ENCODE data around the gene TDRKH. TPM values are rescaled to one million over a fixed set of nuclear protein-coding genes. Genes with fewer than 3 reads are reported as not detected.

TDRKH gene
- total RNA-seq, 1 experiment from 2014 or later = 11.1 TPM

GRCh38 chr1:151787689-151788088 is 2.6 kb downstream of the TDRKH start:
- H4K20me1 ChIP-seq (ENCODE audit: insufficient read depth) = no peaks in the 10 kb centered on the region
- CTCF ChIA-PET = no interaction called here
- H3K4me3 ChIP-seq (replicated peaks in 1 of 2; ENCODE audit: low read depth in 1 of 2, low read length in 2 of 2) = no peak overlapping the region
- intact Hi-C loops (cut with micrococcal nuclease) = no loop called here
- H3K4me1 ChIP-seq (ENCODE audit: control insufficient read depth in 1 of 2, insufficient read depth in 2 of 2, low read length in 2 of 2) = peaks cover 0 to 19% of the 10 kb centered on the region in 2 experiments; a peak in 3 of 4 replicates
- no peaks in the 10 kb centered on the region for H3K9me2 ChIP-seq (ENCODE audit: insufficient read depth)
- no peak for TF ChIP-seq SP1 (IDR thresholded peaks at IDR 0.05; ENCODE audit: low read depth)
- no peak for TF ChIP-seq ZNF274 (IDR thresholded peaks at IDR 0.05; ENCODE audit: low read depth, low read length)
- no peak for TF ChIP-seq EZH2 (IDR thresholded peaks at IDR 0.05)
- no peak for TF ChIP-seq EGR1 (IDR thresholded peaks at IDR 0.05; ENCODE audit: low read depth)
- TF ChIP-seq SIN3A (IDR thresholded peaks at IDR 0.05; ENCODE audit: low read depth) = no peak
- no peak for TF ChIP-seq CBX3 (IDR thresholded peaks at IDR 0.05; ENCODE audit: low read depth)
- TF ChIP-seq FOSL1 (IDR thresholded peaks at IDR 0.05; ENCODE audit: low read depth) = no peak
- no peak for TF ChIP-seq TCF7L2 (IDR thresholded peaks at IDR 0.05; ENCODE audit: borderline replicate concordance, extremely low read depth, insufficient read depth, insufficient read length)
- TF ChIP-seq CEBPB (IDR thresholded peaks at IDR 0.05; ENCODE audit: low read depth) = no peak
- TF ChIP-seq CTCF (IDR thresholded peaks at IDR 0.05 in 2 of 3, conservative IDR thresholded peaks at IDR 0.05 in 1 of 3; ENCODE audit: borderline replicate concordance in 1 of 3, insufficient read depth in 1 of 3, low read depth in 2 of 3, low read length in 2 of 3) = no peak
- no peak for TF ChIP-seq POLR2AphosphoS5 (IDR thresholded peaks at IDR 0.05; ENCODE audit: low read depth, low read length)
- no peak for TF ChIP-seq SRF (IDR thresholded peaks at IDR 0.05; ENCODE audit: low read depth)
- no peak for TF ChIP-seq JUND (IDR thresholded peaks at IDR 0.05)
- no peak for TF ChIP-seq EZH2phosphoT487 (IDR thresholded peaks at IDR 0.05; ENCODE audit: borderline replicate concordance)
- no peak for TF ChIP-seq RAD21 (IDR thresholded peaks at IDR 0.05; ENCODE audit: low read depth)
- TF ChIP-seq ATF3 (IDR thresholded peaks at IDR 0.05) = no peak
- no peak for TF ChIP-seq ZBTB33 (IDR thresholded peaks at IDR 0.05; ENCODE audit: extremely low read depth, insufficient replicate concordance, low read length)
- H3K27me3 ChIP-seq (ENCODE audit: insufficient read depth, low read length) = peaks cover 10% of the 10 kb centered on the region
- POLR2A ChIA-PET = interaction anchor here (0.6 kb wide), 1 partner anchor 248 kb away, joined by 3 read pairs; no protein-coding TSS in a partner anchor
- no peak overlapping the region for H3K4me2 ChIP-seq (ENCODE audit: low read length)
- no peaks in the 10 kb centered on the region for H3K79me2 ChIP-seq (ENCODE audit: insufficient read depth, low read length)
- H3K9ac ChIP-seq (ENCODE audit: low read length) = no peak overlapping the region
- H2AFZ ChIP-seq (ENCODE audit: low read depth, low read length, poor library complexity, severe bottlenecking) = no peak overlapping the region
- H3K27ac ChIP-seq (ENCODE audit: low read depth, low read length) = no peak overlapping the region
- RAD21 ChIA-PET (ENCODE audit: low non-redundant PET in 1 of 2, low total read pairs in 2 of 2, uncharacterized antibody in 2 of 2, unreplicated experiment in 2 of 2) = interaction anchor here in 1 of 2 experiments (0.7 kb wide), 1 partner anchor 58 kb away, joined by 3 read pairs; no protein-coding TSS in a partner anchor
- ATAC-seq (no peak), DNase-seq (ENCODE audit: low read depth, low spot score) (no peak)
- no TSS peak for BruUV-seq (replicated peaks)
- H3K9me3 ChIP-seq (ENCODE audit: control insufficient read depth in 1 of 2, insufficient read depth in 1 of 2, low read depth in 1 of 2, low read length in 2 of 2) = no peaks in the 10 kb centered on the region
- no peaks in the 10 kb centered on the region for H3K36me3 ChIP-seq (ENCODE audit: control insufficient read depth in 1 of 2, insufficient read depth in 2 of 2, low read length in 2 of 2)

Data from HCT116 (cell line).